Testis (tissue), 2 donors: ENCODE results near the gene THEMIS2.

Experiments used
- POLR2A ChIP-seq: fragments of 450-650 bp; IDR thresholded peaks from one replicate; pipeline ENCODE4 v1.6.1; 2017; ENCODE audit warnings: antibody characterized with exemption, mild to moderate bottlenecking, moderate library complexity
- TF ChIP-seq, protein P1 (sequence below), 3 experiments: fragments of 450-650 bp in 2 of 3; fragments of 200-600 bp in 1 of 3; sonication (generic) in 1 of 3; IDR thresholded peaks; one replicate each; pipeline ENCODE4 v1.5.1; 2016 to 2019; ENCODE audit warnings: antibody characterized with exemption in 3 of 3, mild to moderate bottlenecking in 2 of 3, moderate library complexity in 1 of 3

DNA sequence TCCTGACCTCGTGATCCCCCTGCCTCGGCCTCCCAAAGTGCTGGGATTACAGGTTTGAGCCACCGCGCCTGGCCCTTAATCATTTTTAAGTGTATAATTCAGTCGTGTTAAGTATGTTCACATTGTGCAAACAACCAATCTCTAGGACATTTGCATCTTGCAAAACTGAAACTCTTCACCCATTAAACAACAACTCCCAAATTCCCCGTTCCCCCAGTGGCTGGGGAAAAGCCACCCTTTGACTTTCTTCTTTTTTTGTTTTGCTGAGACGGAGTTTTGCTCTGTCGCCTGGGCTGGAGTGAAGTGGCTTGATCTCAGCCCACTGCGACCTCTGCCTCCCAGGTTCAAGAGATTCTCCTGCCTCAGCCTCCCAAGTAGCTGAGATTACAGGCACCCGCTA is 6.5 kb upstream of the THEMIS2 start:
- TF ChIP-seq, protein P1, sequence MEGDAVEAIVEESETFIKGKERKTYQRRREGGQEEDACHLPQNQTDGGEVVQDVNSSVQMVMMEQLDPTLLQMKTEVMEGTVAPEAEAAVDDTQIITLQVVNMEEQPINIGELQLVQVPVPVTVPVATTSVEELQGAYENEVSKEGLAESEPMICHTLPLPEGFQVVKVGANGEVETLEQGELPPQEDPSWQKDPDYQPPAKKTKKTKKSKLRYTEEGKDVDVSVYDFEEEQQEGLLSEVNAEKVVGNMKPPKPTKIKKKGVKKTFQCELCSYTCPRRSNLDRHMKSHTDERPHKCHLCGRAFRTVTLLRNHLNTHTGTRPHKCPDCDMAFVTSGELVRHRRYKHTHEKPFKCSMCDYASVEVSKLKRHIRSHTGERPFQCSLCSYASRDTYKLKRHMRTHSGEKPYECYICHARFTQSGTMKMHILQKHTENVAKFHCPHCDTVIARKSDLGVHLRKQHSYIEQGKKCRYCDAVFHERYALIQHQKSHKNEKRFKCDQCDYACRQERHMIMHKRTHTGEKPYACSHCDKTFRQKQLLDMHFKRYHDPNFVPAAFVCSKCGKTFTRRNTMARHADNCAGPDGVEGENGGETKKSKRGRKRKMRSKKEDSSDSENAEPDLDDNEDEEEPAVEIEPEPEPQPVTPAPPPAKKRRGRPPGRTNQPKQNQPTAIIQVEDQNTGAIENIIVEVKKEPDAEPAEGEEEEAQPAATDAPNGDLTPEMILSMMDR (IDR thresholded peaks at IDR 0.05), result no peak
- TF ChIP-seq POLR2A, result no peak
